NCI-H82 treated with DMSO at 0.1 percent for 48 hours (cell line): ENCODE results near the gene DRD4.

Experiments used
- DNase-seq: peaks from one replicate; lab custom pipeline; 2025; ENCODE audit not compliant: unreplicated experiment; lab: John Stamatoyannopoulos, UW

Gene DRD4

GRCh38 chr11:620935-621814 lies 15.9 kb upstream of the DRD4 start:
- DNase-seq, result no peak

GRCh38 chr11:621838-622237 lies 15.2 kb upstream of the DRD4 start:
- no peak for DNase-seq

GRCh38 chr11:623349-623869 lies 13.7 kb upstream of the DRD4 start:
- no peak for DNase-seq

- no peak for DNase-seq
Measured at GRCh38 chr11:623999-624704, 12.9 kb upstream of the DRD4 start.

GRCh38 chr11:624705-625635 lies 12.1 kb upstream of the DRD4 start, which contains the start of gene CDHR5:
Gene CDHR5, minus strand, starts transcription at chr11:624955. Its CDS starts 53 bp downstream, at chr11:624902.
- no peak for DNase-seq

GRCh38 chr11:625636-626268 lies 11.3 kb upstream of the DRD4 start:
- DNase-seq, result no peak

GRCh38 chr11:626475-627307 lies 10.4 kb upstream of the DRD4 start, which contains the start of gene SCT:
Gene SCT, minus strand, starts transcription at chr11:627181. Its CDS starts 38 bp downstream, at chr11:627143.
- DNase-seq, result no peak

GRCh38 chr11:627308-627576 lies 9.8 kb upstream of the DRD4 start:
- no peak for DNase-seq

- DNase-seq, result no peak
Measured at GRCh38 chr11:628056-628455, 9.0 kb upstream of the DRD4 start.

GRCh38 chr11:629237-629583 lies 7.9 kb upstream of the DRD4 start:
- DNase-seq, result no peak

GRCh38 chr11:630871-631270 lies 6.2 kb upstream of the DRD4 start:
- no peak for DNase-seq

GRCh38 chr11:635945-636510 lies 1.0 kb upstream of the DRD4 start:
- no peak for DNase-seq

GRCh38 chr11:637333-637592 lies 194 bp downstream of the DRD4 start:
- no peak for DNase-seq

GRCh38 chr11:637593-638521 lies 788 bp downstream of the DRD4 start:
- DNase-seq, result peak; percentile 40

- no peak for DNase-seq
Measured at GRCh38 chr11:638631-639331, 1.7 kb downstream of the DRD4 start.

- DNase-seq, result no peak
Measured at GRCh38 chr11:639332-639955, 2.4 kb downstream of the DRD4 start.

- no peak for DNase-seq
Measured at GRCh38 chr11:640021-640706, 3.1 kb downstream of the DRD4 start.
